ENCODE results near the gene CASP1. TPM values are rescaled to one million over a fixed set of nuclear protein-coding genes. Genes with fewer than 3 reads are reported as not detected.

The CASP1 gene
- total and polyA plus RNA-seq, 2 donors (not counting 3 experiments of a cell fraction or from before 2014, with no cell fraction given), result 1.8 to 12.4 TPM

DNA sequence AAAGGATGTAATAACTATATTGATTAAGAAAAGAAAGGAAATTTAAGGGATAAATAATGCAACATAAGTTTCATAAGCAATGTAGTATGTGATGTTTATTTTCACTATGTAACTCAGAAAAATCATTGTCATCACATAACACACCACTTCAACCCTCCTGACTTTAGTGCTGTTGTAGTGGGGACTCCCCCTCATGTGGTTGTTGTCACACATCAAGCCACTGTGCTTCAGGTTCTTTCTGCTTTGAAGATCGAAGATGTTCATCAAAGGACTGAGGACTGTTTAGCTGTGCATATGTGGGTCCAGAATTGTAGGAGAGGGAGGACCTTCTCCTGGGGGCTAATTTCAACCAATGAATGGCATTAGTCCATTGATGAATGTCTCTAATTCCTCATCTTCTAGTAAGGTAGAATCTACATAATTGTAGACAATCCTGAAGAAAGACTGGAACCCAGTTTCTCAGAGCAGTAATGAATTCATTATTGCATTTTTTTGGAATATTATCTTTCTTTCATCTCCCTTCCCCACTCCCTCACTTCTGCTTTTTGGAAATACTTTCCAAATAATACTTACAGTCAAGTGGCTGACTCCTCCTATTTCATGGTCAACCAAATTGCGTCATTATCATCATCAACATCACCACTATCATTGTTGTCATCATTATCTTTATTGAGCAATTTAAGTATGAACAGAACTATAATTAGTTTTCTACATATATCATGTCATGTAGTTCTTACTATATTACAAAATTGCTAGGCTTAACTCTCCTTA lies 20.0 kb upstream of the CASP1 start:
- FAIRE-seq, result no peak

More for the DNA sequence above, 20.0 kb upstream of the CASP1 start:
- Histone ChIP-seq H3K79me2 (ENCODE audit: control insufficient read depth, insufficient read depth, low read length) (no peaks in the 10 kb centered on the region), H3K9me3 (replicated peaks; ENCODE audit: control insufficient read depth, insufficient read depth, low read length) (no peaks in the 10 kb centered on the region), H3K9me1 (replicated peaks; ENCODE audit: control insufficient read depth, extremely low read depth, insufficient read depth, low read length) (no peaks in the 10 kb centered on the region), H3K4me1 (ENCODE audit: control insufficient read depth, extremely low read depth, insufficient read depth, low read length) (no peaks in the 10 kb centered on the region), H3K27me3 (ENCODE audit: control insufficient read depth in 2 of 2, insufficient read depth in 2 of 2, low read length in 2 of 2) (no peaks in the 10 kb centered on the region), H3K4me2 (ENCODE audit: insufficient read depth, low read length) (no peak overlapping the region), H3K9ac (replicated peaks; ENCODE audit: extremely low read depth, insufficient read depth, low read length) (no peak overlapping the region), H3K36me3 (ENCODE audit: control insufficient read depth in 2 of 2, extremely low read depth in 1 of 2, insufficient read depth in 2 of 2, low read length in 2 of 2) (no peaks in the 10 kb centered on the region), H3K4me3 (replicated peaks in 1 of 3; ENCODE audit: insufficient read depth in 1 of 3, low read depth in 1 of 3, low read length in 3 of 3) (no peak overlapping the region), H4K20me1 (replicated peaks; ENCODE audit: control insufficient read depth, extremely low read depth, insufficient read depth, low read length) (no peaks in the 10 kb centered on the region), H2AFZ (ENCODE audit: low read depth, low read length) (no peak overlapping the region), H3K27ac (ENCODE audit: insufficient read depth, low read depth, low read length) (no peak overlapping the region)
- no TSS peak for BruUV-seq (replicated peaks)
- ChIA-PET CTCF (interaction anchor here (1.3 to 2.0 kb wide), 2 partner anchors 8 to 54 kb away, joined by 3 to 8 read pairs; no protein-coding TSS in a partner anchor), POLR2A (no interaction called here)
- intact Hi-C loops (cut with micrococcal nuclease), result no loop called here
- TF ChIP-seq POLR2AphosphoS5 (IDR thresholded peaks at IDR 0.05; ENCODE audit: insufficient read depth, low read depth, low read length) (no peak), POLR2A (IDR thresholded peaks at IDR 0.05; ENCODE audit: low read depth, low read length) (no peak), JUN (IDR thresholded peaks at IDR 0.05; ENCODE audit: borderline replicate concordance, insufficient read depth, insufficient read length, low read depth) (no peak), MYC (IDR thresholded peaks at IDR 0.05; ENCODE audit: low read depth, low read length) (no peak), FOS (IDR thresholded peaks at IDR 0.05; ENCODE audit: borderline replicate concordance, insufficient read depth, low read length) (no peak), EZH2 (IDR thresholded peaks at IDR 0.05; ENCODE audit: borderline replicate concordance, low read depth, low read length, severe bottlenecking) (no peak), CTCF (IDR thresholded peaks at IDR 0.05; ENCODE audit: extremely low read depth in 1 of 2, insufficient read depth in 1 of 2, low read depth in 1 of 2, low read length in 2 of 2) (no peak), GATA2 (IDR thresholded peaks at IDR 0.05; ENCODE audit: insufficient read depth, insufficient read length, low read depth, low read length) (no peak)
- TF ChIP-seq, protein P1, sequence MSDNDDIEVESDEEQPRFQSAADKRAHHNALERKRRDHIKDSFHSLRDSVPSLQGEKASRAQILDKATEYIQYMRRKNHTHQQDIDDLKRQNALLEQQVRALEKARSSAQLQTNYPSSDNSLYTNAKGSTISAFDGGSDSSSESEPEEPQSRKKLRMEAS (IDR thresholded peaks at IDR 0.05; ENCODE audit: insufficient read depth, insufficient read length), result no peak
- dilution Hi-C loops (cut with MboI; ENCODE audit: extremely low pct_ligation_motif_present, low sequenced_read_pairs), result no loop called here
- DNase-seq (ENCODE audit: low read depth, low spot score), result no peak

Data from endothelial cell of umbilical vein (primary cell).